Astrocyte of the spinal cord (primary cell): ENCODE data around the gene ANXA11.
"Not testable (repeated sequence)": the region's sequence is repeated elsewhere in the genome, so short reads cannot be mapped to it uniquely, and the experiment has no call there.

ENCODE experiments used
- DNase-seq: peaks from one replicate; pipeline ENCODE4 v3.0.0; 2011; ENCODE audit warnings: low read depth, low spot score
- H3K4me3 ChIP-seq: 2 replicates; pipeline ENCODE4 v1.5.1; 2011; ENCODE audit warnings: low read depth, mild to moderate bottlenecking, low read length, moderate library complexity
- CTCF ChIP-seq: IDR thresholded peaks from 2 replicates; pipeline ENCODE4 v1.5.1; 2012; ENCODE audit warnings: low read depth, mild to moderate bottlenecking, low read length, inconsistent platforms
- in situ Hi-C: cut with HindIII; loops from 2 replicates; pipeline ENCODE4 v1.10.0; 2017; ENCODE audit warnings: low sequenced_read_pairs

The ANXA11 gene

DNA sequence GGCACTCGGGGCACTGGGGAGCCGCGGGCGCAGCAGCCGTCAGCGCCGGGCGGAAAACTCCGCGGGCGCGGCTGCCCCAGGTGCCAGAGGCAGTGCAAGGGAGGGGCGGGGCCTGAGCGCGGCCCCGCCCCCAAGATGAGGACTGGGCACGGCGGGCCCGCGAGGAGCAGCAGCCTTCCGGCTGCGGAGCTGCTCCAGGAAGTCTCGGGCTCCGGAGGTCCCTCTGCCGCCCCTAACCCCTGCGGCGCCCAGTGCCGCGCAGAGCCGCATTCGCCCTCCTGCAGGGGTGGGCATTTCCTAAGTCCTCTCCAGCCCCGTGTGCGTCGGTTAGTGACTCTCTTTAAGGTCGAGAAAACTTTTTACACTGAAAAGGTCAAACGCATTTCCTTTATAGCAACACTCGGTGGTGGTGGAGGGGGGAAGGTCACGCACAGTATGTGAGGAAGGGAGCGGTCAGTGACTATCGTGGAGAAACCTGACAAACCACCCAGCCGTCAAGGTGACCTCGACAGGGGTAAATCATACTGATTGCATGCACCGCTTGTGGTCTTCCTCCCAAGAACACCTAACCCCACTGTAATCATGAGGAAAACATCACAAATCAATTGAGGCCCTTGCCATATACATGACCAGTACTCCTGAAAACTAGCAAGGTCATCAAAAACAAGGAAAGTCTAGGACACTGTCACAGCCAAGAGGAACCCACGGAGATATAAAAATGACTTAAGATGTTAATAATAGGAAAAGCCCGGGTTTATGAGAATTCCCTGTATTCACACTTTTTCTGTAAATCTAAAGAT, at the start of gene ANXA11:
Gene ANXA11 (minus strand): TSS at position 61 of the 800 bp plus-strand sequence. CDS start 32,676 bp downstream, outside the sequence.
- peak within 1 kb of the TSS; percentile 81 for H3K4me3 ChIP-seq
- TF ChIP-seq CTCF = no peak
- DNase-seq = peak; percentile 79
- in situ Hi-C loops = no loop called here

DNA sequence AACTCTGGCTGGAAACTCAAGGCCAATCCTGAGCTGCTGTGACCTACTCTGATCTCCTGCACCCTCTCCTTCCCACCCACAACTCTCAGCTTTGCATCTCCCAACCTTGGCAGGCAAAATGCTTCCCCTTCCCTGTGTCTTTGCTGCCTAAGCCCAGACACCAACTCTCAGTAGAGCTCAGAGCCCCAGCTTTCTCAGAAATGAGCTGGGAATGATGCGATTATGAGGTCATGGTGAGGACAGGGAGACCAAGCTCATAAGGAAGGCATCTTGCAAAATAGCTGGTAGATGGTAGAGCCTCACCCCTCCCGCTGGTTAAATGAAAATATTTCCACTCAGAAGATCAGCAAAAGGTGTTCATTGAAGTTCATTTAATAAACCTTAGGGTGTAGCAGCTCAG, 49.4 kb upstream of the ANXA11 start:
- DNase-seq, H3K4me3 ChIP-seq, in situ Hi-C loops: not testable (repeated sequence)

GRCh38 chr10:80253963-80254271, 48.6 kb upstream of the ANXA11 start:
- H3K4me3 ChIP-seq, in situ Hi-C loops, DNase-seq: not testable (repeated sequence)

GRCh38 chr10:80253266-80253962, 48.1 kb upstream of the ANXA11 start:
- no peak for DNase-seq
- in situ Hi-C loops = no loop called here
- H3K4me3 ChIP-seq = no peak overlapping the region
- no peak for TF ChIP-seq CTCF

- no peak for DNase-seq
- no peak for TF ChIP-seq CTCF
- in situ Hi-C loops = no loop called here
- no peak overlapping the region for H3K4me3 ChIP-seq
These were observed 47.1 kb upstream of the ANXA11 start for GRCh38 chr10:80252296-80252887.

DNA sequence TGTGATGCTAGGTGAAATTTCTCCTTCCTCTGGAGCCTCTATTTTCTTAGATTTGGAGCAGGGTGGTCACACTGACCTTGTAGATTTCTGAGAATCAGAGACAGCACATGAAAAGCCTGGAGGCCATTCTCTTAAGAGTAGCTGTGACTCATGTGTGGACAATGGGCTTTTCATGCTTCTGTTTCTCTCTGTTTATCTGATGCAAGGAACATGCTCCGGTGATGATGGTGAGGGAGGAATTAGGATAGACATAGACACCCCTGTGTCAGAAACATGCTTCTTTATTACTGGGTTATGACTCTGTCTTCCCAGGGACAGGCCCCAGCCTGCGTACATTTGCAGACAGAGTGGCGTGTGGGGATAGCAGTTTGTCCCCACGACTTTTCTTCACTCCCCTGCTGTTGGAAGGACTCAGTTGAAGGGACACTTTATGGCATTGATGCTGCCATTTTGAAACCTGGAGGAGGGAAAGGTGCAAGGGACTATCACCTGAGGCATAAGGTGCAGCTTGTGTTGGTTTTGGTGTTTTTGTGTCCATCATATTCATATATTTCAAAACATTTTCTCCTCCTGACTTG, 46.5 kb upstream of the ANXA11 start:
- in situ Hi-C loops, DNase-seq, H3K4me3 ChIP-seq: not testable (repeated sequence)

GRCh38 chr10:80250399-80250798, 45.1 kb upstream of the ANXA11 start:
- in situ Hi-C loops, DNase-seq, H3K4me3 ChIP-seq: not testable (repeated sequence)

GRCh38 chr10:80249906-80250305, 44.6 kb upstream of the ANXA11 start:
- in situ Hi-C loops, DNase-seq: not testable (repeated sequence)

GRCh38 chr10:80247611-80248010, 42.3 kb upstream of the ANXA11 start:
- H3K4me3 ChIP-seq, in situ Hi-C loops, DNase-seq: not testable (repeated sequence)

More at GRCh38 chr10:80249906-80250305, 44.6 kb upstream of the ANXA11 start:
- not testable (repeated sequence) for H3K4me3 ChIP-seq

GRCh38 chr10:80244371-80244770, 39.0 kb upstream of the ANXA11 start:
- DNase-seq, H3K4me3 ChIP-seq, in situ Hi-C loops: not testable (repeated sequence)

DNA sequence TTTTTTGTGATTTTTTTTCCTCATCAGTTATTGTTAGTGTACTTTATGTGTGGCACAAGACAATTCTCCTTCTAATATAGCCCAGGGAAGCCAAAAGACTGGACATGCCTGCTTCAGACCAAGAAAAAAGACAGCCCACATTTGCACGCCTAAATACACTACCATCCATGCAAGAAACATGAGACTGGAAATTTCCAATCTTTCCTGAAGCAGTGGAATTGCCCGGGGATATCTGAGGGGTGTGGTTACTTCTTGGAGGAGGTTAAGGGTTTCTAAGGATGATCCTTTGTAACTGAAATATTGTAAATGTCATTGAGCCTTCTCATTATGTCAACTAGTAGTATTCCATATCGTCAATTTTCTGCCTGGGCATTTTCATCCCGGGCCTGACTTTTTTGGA, 37.0 kb upstream of the ANXA11 start:
- DNase-seq, H3K4me3 ChIP-seq, in situ Hi-C loops: not testable (repeated sequence)

DNA sequence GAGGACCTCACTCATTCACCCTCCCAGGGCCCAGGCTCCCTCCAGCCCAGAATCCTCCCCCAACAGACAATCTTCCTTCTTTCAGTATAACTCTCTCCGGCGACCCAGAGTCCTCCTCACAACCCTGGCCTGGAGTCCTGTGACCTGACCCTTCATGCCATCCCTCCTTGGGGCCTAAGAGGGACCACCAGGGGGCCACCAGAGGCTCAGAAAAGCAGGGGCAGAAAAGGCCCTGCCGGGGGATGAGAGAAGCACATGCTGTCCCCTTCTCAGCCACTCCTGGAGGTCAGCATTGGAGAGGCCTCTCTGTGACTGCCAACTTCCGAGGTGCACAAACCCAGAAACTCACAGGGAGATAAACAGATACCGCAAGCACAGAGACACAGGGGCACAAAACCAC, 31.1 kb upstream of the ANXA11 start:
- DNase-seq, in situ Hi-C loops, H3K4me3 ChIP-seq: not testable (repeated sequence)
